ENCODE data around the gene WDFY4.

Gene WDFY4

GRCh38 chr10:48691812-48692528 lies 7.3 kb downstream of the WDFY4 start:
- no peak for DNase-seq (ENCODE audit: low spot score)

- DNase-seq (ENCODE audit: low spot score), result no peak
These were observed 8.1 kb downstream of the WDFY4 start for GRCh38 chr10:48692748-48693147.

- no peak for DNase-seq (ENCODE audit: low spot score)
These were observed 8.5 kb downstream of the WDFY4 start for GRCh38 chr10:48693206-48693605.

GRCh38 chr10:48694371-48695030 lies 9.8 kb downstream of the WDFY4 start:
- no peak for DNase-seq (ENCODE audit: low spot score)

GRCh38 chr10:48695636-48696534 lies 11.2 kb downstream of the WDFY4 start:
- DNase-seq (ENCODE audit: low spot score), result no peak

GRCh38 chr10:48696535-48696873 lies 11.8 kb downstream of the WDFY4 start:
- no peak for DNase-seq (ENCODE audit: low spot score)

- no peak for DNase-seq (ENCODE audit: low spot score)
These were observed 12.4 kb downstream of the WDFY4 start for GRCh38 chr10:48697091-48697490.

GRCh38 chr10:48697821-48698764 lies 13.4 kb downstream of the WDFY4 start:
- DNase-seq (ENCODE audit: low spot score), result no peak

GRCh38 chr10:48699011-48699627 lies 14.4 kb downstream of the WDFY4 start:
- no peak for DNase-seq (ENCODE audit: low spot score)

- no peak for DNase-seq (ENCODE audit: low spot score)
These were observed 15.4 kb downstream of the WDFY4 start for GRCh38 chr10:48700071-48700470.

- DNase-seq (ENCODE audit: low spot score), result no peak
These were observed 15.8 kb downstream of the WDFY4 start for GRCh38 chr10:48700493-48700892.

GRCh38 chr10:48701139-48701901 lies 16.6 kb downstream of the WDFY4 start:
- DNase-seq (ENCODE audit: low spot score), result no peak

GRCh38 chr10:48701941-48702340 lies 17.3 kb downstream of the WDFY4 start:
- DNase-seq (ENCODE audit: low spot score), result no peak

GRCh38 chr10:48703531-48704122 lies 19.0 kb downstream of the WDFY4 start:
- no peak for DNase-seq (ENCODE audit: low spot score)

GRCh38 chr10:48704156-48704555 lies 19.5 kb downstream of the WDFY4 start:
- no peak for DNase-seq (ENCODE audit: low spot score)

- DNase-seq (ENCODE audit: low spot score), result no peak
These were observed 20.8 kb downstream of the WDFY4 start for GRCh38 chr10:48705401-48705938.

- no peak for DNase-seq (ENCODE audit: low spot score)
These were observed 22.8 kb downstream of the WDFY4 start for GRCh38 chr10:48707472-48707871.

GRCh38 chr10:48708144-48708543 lies 23.5 kb downstream of the WDFY4 start:
- no peak for DNase-seq (ENCODE audit: low spot score)

GRCh38 chr10:48710647-48711275 lies 26.1 kb downstream of the WDFY4 start:
- no peak for DNase-seq (ENCODE audit: low spot score)

Data from RKO (cell line).